ENCODE data around the gene CHD6. TPM values are rescaled to one million over a fixed set of nuclear protein-coding genes. Genes with fewer than 3 reads are reported as not detected.

CHD6 gene
- total RNA-seq, 1 experiment from 2014 or later = 26.6 TPM

GRCh38 chr20:41505184-41505583 is 113.0 kb downstream of the CHD6 start:
- H3K9ac ChIP-seq (ENCODE audit: low read length) = no peak overlapping the region
- ATAC-seq (no peak), DNase-seq (ENCODE audit: low read depth, low spot score) (no peak)
- ChIA-PET POLR2A (no interaction called here), RAD21 (ENCODE audit: low non-redundant PET in 1 of 2, low total read pairs in 2 of 2, uncharacterized antibody in 2 of 2, unreplicated experiment in 2 of 2) (no interaction called here), CTCF (no interaction called here)
- peaks cover 0 to 3% of the 10 kb centered on the region in 2 experiments; a peak in 1 of 4 replicates for H3K36me3 ChIP-seq (ENCODE audit: control insufficient read depth in 1 of 2, insufficient read depth in 2 of 2, low read length in 2 of 2)
- no peaks in the 10 kb centered on the region for H3K9me2 ChIP-seq (ENCODE audit: insufficient read depth)
- H3K4me3 ChIP-seq (replicated peaks in 1 of 2; ENCODE audit: low read depth in 1 of 2, low read length in 2 of 2) = no peak overlapping the region
- TF ChIP-seq CTCF (IDR thresholded peaks at IDR 0.05 in 2 of 3, conservative IDR thresholded peaks at IDR 0.05 in 1 of 3; ENCODE audit: borderline replicate concordance in 1 of 3, insufficient read depth in 1 of 3, low read depth in 2 of 3, low read length in 2 of 3) = no peak
- H4K20me1 ChIP-seq (ENCODE audit: insufficient read depth) = no peaks in the 10 kb centered on the region
- no peaks in the 10 kb centered on the region for H3K4me1 ChIP-seq (ENCODE audit: control insufficient read depth in 1 of 2, insufficient read depth in 2 of 2, low read length in 2 of 2)
- H3K27me3 ChIP-seq (ENCODE audit: insufficient read depth, low read length) = no peaks in the 10 kb centered on the region
- no peak overlapping the region for H2AFZ ChIP-seq (ENCODE audit: low read depth, low read length, poor library complexity, severe bottlenecking)
- no peak overlapping the region for H3K27ac ChIP-seq (ENCODE audit: low read depth, low read length)
- H3K79me2 ChIP-seq (ENCODE audit: insufficient read depth, low read length) = no peaks in the 10 kb centered on the region
- no TSS peak for BruUV-seq (replicated peaks)
- intact Hi-C loops (cut with micrococcal nuclease) = no loop called here
- no peaks in the 10 kb centered on the region; a peak in 1 of 4 replicates for H3K9me3 ChIP-seq (ENCODE audit: control insufficient read depth in 1 of 2, insufficient read depth in 1 of 2, low read depth in 1 of 2, low read length in 2 of 2)
- no peak overlapping the region for H3K4me2 ChIP-seq (ENCODE audit: low read length)

- intact Hi-C loops (cut with micrococcal nuclease) = no loop called here
- BruUV-seq (replicated peaks) = no TSS peak
- H3K79me2 ChIP-seq (ENCODE audit: insufficient read depth, low read length) = no peaks in the 10 kb centered on the region
- no peaks in the 10 kb centered on the region for H3K9me2 ChIP-seq (ENCODE audit: insufficient read depth)
- H2AFZ ChIP-seq (ENCODE audit: low read depth, low read length, poor library complexity, severe bottlenecking) = no peak overlapping the region
- no peaks in the 10 kb centered on the region; a peak in 1 of 4 replicates for H3K9me3 ChIP-seq (ENCODE audit: control insufficient read depth in 1 of 2, insufficient read depth in 1 of 2, low read depth in 1 of 2, low read length in 2 of 2)
- RAD21 ChIA-PET (ENCODE audit: low non-redundant PET in 1 of 2, low total read pairs in 2 of 2, uncharacterized antibody in 2 of 2, unreplicated experiment in 2 of 2) = no interaction called here
- H3K36me3 ChIP-seq (ENCODE audit: control insufficient read depth in 1 of 2, insufficient read depth in 2 of 2, low read length in 2 of 2) = no peaks in the 10 kb centered on the region
- CTCF ChIA-PET = no interaction called here
- H3K4me1 ChIP-seq (ENCODE audit: control insufficient read depth in 1 of 2, insufficient read depth in 2 of 2, low read length in 2 of 2) = no peaks in the 10 kb centered on the region
- POLR2A ChIA-PET = no interaction called here
- no peak overlapping the region for H3K27ac ChIP-seq (ENCODE audit: low read depth, low read length)
- TF ChIP-seq CTCF (IDR thresholded peaks at IDR 0.05 in 2 of 3, conservative IDR thresholded peaks at IDR 0.05 in 1 of 3; ENCODE audit: borderline replicate concordance in 1 of 3, insufficient read depth in 1 of 3, low read depth in 2 of 3, low read length in 2 of 3) (no peak), ZBTB33 (IDR thresholded peaks at IDR 0.05; ENCODE audit: extremely low read depth, insufficient replicate concordance, low read length) (no peak), REST (IDR thresholded peaks at IDR 0.05; ENCODE audit: low read depth) (no peak), ELF1 (IDR thresholded peaks at IDR 0.05; ENCODE audit: borderline replicate concordance, low read depth) (no peak), ATF3 (IDR thresholded peaks at IDR 0.05) (no peak), SP1 (IDR thresholded peaks at IDR 0.05; ENCODE audit: low read depth) (no peak), POLR2A (IDR thresholded peaks at IDR 0.05; ENCODE audit: borderline replicate concordance, extremely low read depth, insufficient read depth, insufficient read length) (no peak), SRF (IDR thresholded peaks at IDR 0.05; ENCODE audit: low read depth) (no peak)
- H3K4me3 ChIP-seq (replicated peaks in 1 of 2; ENCODE audit: low read depth in 1 of 2, low read length in 2 of 2) = no peak overlapping the region
- no peaks in the 10 kb centered on the region for H3K27me3 ChIP-seq (ENCODE audit: insufficient read depth, low read length)
- no peak overlapping the region for H3K4me2 ChIP-seq (ENCODE audit: low read length)
- H4K20me1 ChIP-seq (ENCODE audit: insufficient read depth) = no peaks in the 10 kb centered on the region
- ATAC-seq (no peak), DNase-seq (ENCODE audit: low read depth, low spot score) (no peak)
- H3K9ac ChIP-seq (ENCODE audit: low read length) = no peak overlapping the region
Measured at GRCh38 chr20:41501376-41501775, 116.8 kb downstream of the CHD6 start.

All from HCT116 (cell line).